ENCODE data around the gene C19orf85. TPM values are rescaled to one million over a fixed set of nuclear protein-coding genes. Genes with fewer than 3 reads are reported as not detected.

Gene C19orf85
- total and polyA plus RNA-seq, 2 donors (not counting 1 experiment from before 2014, with no cell fraction given): not detected

DNA sequence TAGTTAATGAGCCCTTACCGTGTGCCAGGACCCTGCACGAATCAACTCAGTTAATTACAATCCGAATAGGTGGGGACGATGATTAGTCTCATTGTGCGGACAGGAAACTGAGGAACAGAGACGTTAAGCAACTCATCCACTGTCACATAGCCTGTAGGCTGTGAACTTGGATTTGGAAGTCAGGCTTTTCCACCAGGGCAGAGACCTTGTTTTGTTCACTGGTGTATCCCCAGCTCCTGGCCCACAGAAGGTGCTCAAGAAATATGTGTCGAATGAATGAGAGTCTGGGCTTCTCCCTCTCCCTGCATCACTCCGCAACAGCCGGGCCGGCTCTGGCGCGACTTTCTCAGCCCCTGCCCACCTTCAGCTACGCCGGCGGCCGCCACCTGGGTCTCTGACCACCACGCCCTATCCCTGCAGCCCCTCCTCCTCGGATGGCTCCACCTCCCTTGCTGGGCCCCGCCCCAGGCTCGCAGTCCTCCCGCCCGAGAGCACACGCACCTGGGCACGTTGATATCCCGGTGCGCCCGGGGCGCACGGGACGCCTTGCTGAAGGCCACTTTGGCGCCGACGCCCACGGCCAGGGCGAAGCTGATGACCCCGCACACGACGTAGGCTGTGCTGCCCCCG lies 22.7 kb downstream of the C19orf85 start:
- Histone ChIP-seq H3K4me3 (replicated peaks in 1 of 4; ENCODE audit: control extremely low read depth in 1 of 4, insufficient read depth in 1 of 4, low read depth in 3 of 4, low read length in 4 of 4) (no peak overlapping the region), H4K20me1 (ENCODE audit: control insufficient read depth, extremely low read depth, insufficient read depth, low read length) (no peaks in the 10 kb centered on the region), H3K27ac (ENCODE audit: insufficient read depth, low read length) (no peak overlapping the region), H3K36me3 (ENCODE audit: control insufficient read depth, insufficient read depth, low read length) (no peaks in the 10 kb centered on the region), H2AFZ (ENCODE audit: low read length) (no peak overlapping the region), H3K79me2 (ENCODE audit: control insufficient read depth, insufficient read depth, low read length) (no peaks in the 10 kb centered on the region), H3K27me3 (ENCODE audit: control insufficient read depth, insufficient read depth, low read length) (peaks cover 44% of the 10 kb centered on the region), H3K9ac (ENCODE audit: insufficient read depth, low read length) (no peak overlapping the region), H3K4me2 (ENCODE audit: extremely low read depth, insufficient read depth, low read length) (no peak overlapping the region), H3K4me1 (ENCODE audit: control insufficient read depth, extremely low read depth, insufficient read depth, low read length) (no peaks in the 10 kb centered on the region), H3K9me3 (ENCODE audit: control insufficient read depth, insufficient read depth, low read depth, low read length) (no peaks in the 10 kb centered on the region)
- DNase-seq (ENCODE audit: low read depth in 2 of 2): no peak
- TF ChIP-seq CTCF (conservative IDR thresholded peaks at IDR 0.05 in 1 of 2, IDR thresholded peaks at IDR 0.05 in 1 of 2; ENCODE audit: low read depth in 1 of 2, low read length in 2 of 2): no peak
- TF ChIP-seq EZH2 (IDR thresholded peaks at IDR 0.05; ENCODE audit: low read length, missing control alignments): peak; percentile 98

DNA sequence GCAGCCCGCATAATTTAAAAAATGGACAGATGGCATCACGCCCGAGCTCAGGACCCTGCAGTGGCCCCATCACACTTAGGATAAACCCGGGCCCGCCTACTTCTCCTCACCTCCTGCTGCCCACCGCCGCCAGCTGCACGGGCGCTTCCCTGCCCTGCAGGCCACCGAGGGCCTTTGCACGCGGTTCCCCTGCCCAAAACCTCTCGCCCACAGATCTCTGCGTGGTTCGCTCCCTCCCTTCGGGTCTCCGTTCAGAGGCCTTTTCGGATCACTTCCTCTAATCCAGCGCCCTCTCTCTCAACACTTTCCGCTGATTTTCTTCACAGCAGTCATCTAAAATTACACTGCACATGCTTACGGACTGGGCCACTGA lies 23.2 kb downstream of the C19orf85 start:
- Histone ChIP-seq H3K4me2 (ENCODE audit: extremely low read depth, insufficient read depth, low read length) (no peak overlapping the region), H2AFZ (ENCODE audit: low read length) (no peak overlapping the region), H3K9me3 (ENCODE audit: control insufficient read depth, insufficient read depth, low read depth, low read length) (no peaks in the 10 kb centered on the region), H4K20me1 (ENCODE audit: control insufficient read depth, extremely low read depth, insufficient read depth, low read length) (no peaks in the 10 kb centered on the region), H3K27ac (ENCODE audit: insufficient read depth, low read length) (no peak overlapping the region), H3K4me3 (replicated peaks in 1 of 4; ENCODE audit: control extremely low read depth in 1 of 4, insufficient read depth in 1 of 4, low read depth in 3 of 4, low read length in 4 of 4) (no peak overlapping the region), H3K79me2 (ENCODE audit: control insufficient read depth, insufficient read depth, low read length) (no peaks in the 10 kb centered on the region), H3K9ac (ENCODE audit: insufficient read depth, low read length) (no peak overlapping the region), H3K27me3 (ENCODE audit: control insufficient read depth, insufficient read depth, low read length) (peaks cover 44% of the 10 kb centered on the region), H3K36me3 (ENCODE audit: control insufficient read depth, insufficient read depth, low read length) (no peaks in the 10 kb centered on the region), H3K4me1 (ENCODE audit: control insufficient read depth, extremely low read depth, insufficient read depth, low read length) (no peaks in the 10 kb centered on the region)
- no peak for DNase-seq (ENCODE audit: low read depth in 2 of 2)
- TF ChIP-seq EZH2 (IDR thresholded peaks at IDR 0.05; ENCODE audit: low read length, missing control alignments) (no peak), CTCF (conservative IDR thresholded peaks at IDR 0.05 in 1 of 2, IDR thresholded peaks at IDR 0.05 in 1 of 2; ENCODE audit: low read depth in 1 of 2, low read length in 2 of 2) (no peak)

GRCh38 chr19:55440411-55441105 lies 24.0 kb downstream of the C19orf85 start:
- no peak for DNase-seq (ENCODE audit: low read depth in 2 of 2)
- H3K9ac ChIP-seq (ENCODE audit: insufficient read depth, low read length): no peak overlapping the region
- no peak overlapping the region for H2AFZ ChIP-seq (ENCODE audit: low read length)
- no peak overlapping the region for H3K4me2 ChIP-seq (ENCODE audit: extremely low read depth, insufficient read depth, low read length)
- no peaks in the 10 kb centered on the region for H3K9me3 ChIP-seq (ENCODE audit: control insufficient read depth, insufficient read depth, low read depth, low read length)
- TF ChIP-seq EZH2 (IDR thresholded peaks at IDR 0.05; ENCODE audit: low read length, missing control alignments): peak; percentile 51
- TF ChIP-seq CTCF (conservative IDR thresholded peaks at IDR 0.05 in 1 of 2, IDR thresholded peaks at IDR 0.05 in 1 of 2; ENCODE audit: low read depth in 1 of 2, low read length in 2 of 2): no peak
- H3K4me1 ChIP-seq (ENCODE audit: control insufficient read depth, extremely low read depth, insufficient read depth, low read length): no peaks in the 10 kb centered on the region
- no peaks in the 10 kb centered on the region for H4K20me1 ChIP-seq (ENCODE audit: control insufficient read depth, extremely low read depth, insufficient read depth, low read length)
- no peaks in the 10 kb centered on the region for H3K36me3 ChIP-seq (ENCODE audit: control insufficient read depth, insufficient read depth, low read length)
- no peak overlapping the region for H3K27ac ChIP-seq (ENCODE audit: insufficient read depth, low read length)
- peaks cover 44% of the 10 kb centered on the region for H3K27me3 ChIP-seq (ENCODE audit: control insufficient read depth, insufficient read depth, low read length)
- no peak overlapping the region for H3K4me3 ChIP-seq (replicated peaks in 1 of 4; ENCODE audit: control extremely low read depth in 1 of 4, insufficient read depth in 1 of 4, low read depth in 3 of 4, low read length in 4 of 4)
- H3K79me2 ChIP-seq (ENCODE audit: control insufficient read depth, insufficient read depth, low read length): no peaks in the 10 kb centered on the region

Measured in fibroblast of lung (primary cell).